K562 (cell line): ENCODE results near the gene KLHL22. TPM values are rescaled to one million over a fixed set of nuclear protein-coding genes. Genes with fewer than 3 reads are reported as not detected.

Experiments
- ATF3 ChIP-seq, 2 experiments: fragments of 450-650 bp in 1 of 2; sonication (generic) in 1 of 2; formaldehyde crosslinking in 1 of 2; IDR thresholded peaks in 1 of 2; conservative IDR thresholded peaks in 1 of 2; 2 replicates each; pipeline versions ENCODE4 v1.6.1 to v1.8.1; 2016 to 2023; ENCODE audit warnings: mild to moderate bottlenecking in 2 of 2, moderate library complexity in 2 of 2, inconsistent platforms in 1 of 2, missing genetic modification reagents in 1 of 2
- BMI1 ChIP-seq: fragments of 150-350 bp; IDR thresholded peaks from 2 replicates; pipeline ENCODE4 v1.6.1; 2014; ENCODE audit warnings: low read length
- CBX3 ChIP-seq, 2 experiments: IDR thresholded peaks; 1 replicate in 1 of 2; 2 replicates in 1 of 2; pipeline ENCODE4 v1.6.1; 2012; ENCODE audit warnings: inconsistent platforms in 2 of 2, low read length in 2 of 2, borderline replicate concordance in 1 of 2, control low read depth in 1 of 2
- DMBX1 ChIP-seq: fragments of 250-450 bp; sonication (Bioruptor Pico); IDR thresholded peaks from 2 replicates; pipeline ENCODE4 v1.8.0; 2022; ENCODE audit warnings: inconsistent platforms, mild to moderate bottlenecking, moderate library complexity, borderline replicate concordance
- ELF4 ChIP-seq: fragments of 450-650 bp; formaldehyde crosslinking; IDR thresholded peaks from 2 replicates; pipeline ENCODE4 v1.4.0; 2022; ENCODE audit warnings: missing genetic modification characterization
- HDAC2 ChIP-seq: fragments of 450-650 bp; IDR thresholded peaks from 2 replicates; pipeline ENCODE4 v1.6.1; 2016; ENCODE audit warnings: mild to moderate bottlenecking
- HNRNPUL1 ChIP-seq: fragments of 200-400 bp; formaldehyde crosslinking; IDR thresholded peaks from 2 replicates; pipeline ENCODE4 v1.6.1; 2017; ENCODE audit warnings: low read length
- ILF3 ChIP-seq: fragments of 450-650 bp; IDR thresholded peaks from 2 replicates; pipeline ENCODE4 v1.6.1; 2018; ENCODE audit warnings: antibody characterized with exemption, mild to moderate bottlenecking, moderate library complexity, borderline replicate concordance
- PHF8 ChIP-seq: fragments of 200-600 bp; sonication (generic); IDR thresholded peaks from 2 replicates; pipeline ENCODE4 v1.6.1; 2012; ENCODE audit warnings: mixed run types, mild to moderate bottlenecking, inconsistent platforms, low read length, moderate library complexity, borderline replicate concordance
- SAP30 ChIP-seq: fragments of 200-600 bp; sonication (generic); IDR thresholded peaks from 2 replicates; pipeline ENCODE4 v1.6.1; 2012; ENCODE audit warnings: borderline replicate concordance, low read depth, mild to moderate bottlenecking, moderate library complexity, low read length, control low read depth, inconsistent platforms; ENCODE audit not compliant: insufficient read depth, poor library complexity, severe bottlenecking
- SPI1 ChIP-seq: IDR thresholded peaks from 2 replicates; pipeline ENCODE4 v1.6.1; 2011; ENCODE audit warnings: low read depth, low read length, control low read depth, borderline replicate concordance
- SRSF7 ChIP-seq: fragments of 200-400 bp; formaldehyde crosslinking; optimal IDR thresholded peaks from 2 replicates; pipeline ENCODE3; 2017; ENCODE audit warnings: mild to moderate bottlenecking, low read depth, low read length
- THRB ChIP-seq: fragments of 450-650 bp; formaldehyde crosslinking; conservative IDR thresholded peaks from 2 replicates; pipeline ENCODE4 v1.4.0; 2022; ENCODE audit warnings: mild to moderate bottlenecking, missing genetic modification characterization
- ZEB2 ChIP-seq: fragments of 450-650 bp; IDR thresholded peaks from 2 replicates; pipeline ENCODE4 v1.6.1; 2016
- ZNF174 ChIP-seq: fragments of 250-450 bp; sonication (Bioruptor Pico); IDR thresholded peaks from 2 replicates; pipeline ENCODE4 v1.4.0; 2020; ENCODE audit warnings: mild to moderate bottlenecking
- ZNF263 ChIP-seq: sonication (generic); formaldehyde crosslinking; IDR thresholded peaks from 2 replicates; pipeline ENCODE4 v1.8.0; 2022; ENCODE audit warnings: mild to moderate bottlenecking, missing genetic modification reagents, borderline replicate concordance
- ZNF444 ChIP-seq: fragments of 250-450 bp; sonication (Bioruptor Pico); IDR thresholded peaks from 2 replicates; pipeline ENCODE4 v1.4.0; 2020; ENCODE audit warnings: mild to moderate bottlenecking, moderate library complexity
- ZNF583 ChIP-seq: fragments of 250-450 bp; sonication (Bioruptor Pico); IDR thresholded peaks from 2 replicates; pipeline ENCODE4 v1.4.0; 2020
- ZNF695 ChIP-seq: fragments of 450-650 bp; formaldehyde crosslinking; IDR thresholded peaks from 2 replicates; pipeline ENCODE4 v1.4.0; 2020; ENCODE audit warnings: mild to moderate bottlenecking, moderate library complexity
- polyA plus RNA-seq, 8 experiments: library from polyadenylated mRNA; depleted of rRNA in 4 of 8; stranded (reverse) in 5 of 8; unstranded in 3 of 8; fragments of >200 nt; fragmentation: Nextera tagmentation in 2 of 8; fragmentation: Illumina TruSeq in 1 of 8; extraction: Ambion mirVana in 2 of 8; extraction: Trizol in 1 of 8; gene quantifications; 2 replicates each; pipeline versions ENCODE4 v1.2.1 to v1.2.3, GENCODE V29; 2011 to 2014; ENCODE audit warnings: inconsistent platforms in 1 of 8, missing spikeins in 1 of 8
- total RNA-seq, 7 experiments: library from RNA; depleted of rRNA in 6 of 7; stranded (reverse); fragments of >200 nt in 6 of 7; fragmentation: Illumina TruSeq in 2 of 7; extraction: Trizol in 2 of 7; gene quantifications; 2 replicates each; pipeline versions ENCODE4 v1.2.1 to v1.2.3, GENCODE V29; 2011 to 2021; ENCODE audit warnings: low replicate concordance in 1 of 7
- TF ChIP-seq, protein P1 (sequence below): fragments of 250-450 bp; sonication (Bioruptor Pico); IDR thresholded peaks from 2 replicates; pipeline ENCODE4 v1.4.0; 2020; ENCODE audit warnings: mild to moderate bottlenecking, moderate library complexity
- TF ChIP-seq, protein P2 (sequence below): sonication (generic); formaldehyde crosslinking; IDR thresholded peaks from 2 replicates; pipeline ENCODE4 v1.8.1; 2023; ENCODE audit warnings: mild to moderate bottlenecking, missing genetic modification reagents

The KLHL22 gene
- total and polyA plus RNA-seq, 9 of the 15 experiments (the other 6 are each of a cell fraction or from before 2014, with no cell fraction given): 1.3 to 25.6 (median 15.2) TPM

- TF ChIP-seq ELF4 (CRISPR knock-in tag) (peak; percentile 97), ILF3 (no peak), CBX3 (IDR thresholded peaks at IDR 0.05; ENCODE audit: borderline replicate concordance in 1 of 2, low read length in 2 of 2) (peak in 1 of 2 experiments; percentile 72; a peak in 2 of 3 replicates), ATF3 (IDR thresholded peaks at IDR 0.05) (no peak), ATF3 (CRISPR knock-in tag; conservative IDR thresholded peaks at IDR 0.05) (peak; percentile 82), SRSF7 (peak; percentile 94), PHF8 (peak; percentile 100), ZNF695 (CRISPR knock-in tag) (no peak; the same call in 1 of the 2 replicates), DMBX1 (CRISPR knock-in tag) (peak; percentile 79), SPI1 (0 out of 2 replicates have a peak, but pooled peaks have one; percentile 34), SAP30 (peak; percentile 99), HNRNPUL1 (no peak), ZEB2 (no peak), BMI1 (0 out of 2 replicates have a peak, but pooled peaks have one; percentile 15), ZNF444 (CRISPR knock-in tag) (0 out of 2 replicates have a peak, but pooled peaks have one; percentile 71), HDAC2 (no peak), ZNF263 (CRISPR knock-in tag) (no peak), THRB (CRISPR knock-in tag) (peak; percentile 93), ZNF583 (CRISPR knock-in tag) (peak; percentile 61; the same call in 1 of the 2 replicates), ZNF174 (no peak)
- TF ChIP-seq, protein P1, sequence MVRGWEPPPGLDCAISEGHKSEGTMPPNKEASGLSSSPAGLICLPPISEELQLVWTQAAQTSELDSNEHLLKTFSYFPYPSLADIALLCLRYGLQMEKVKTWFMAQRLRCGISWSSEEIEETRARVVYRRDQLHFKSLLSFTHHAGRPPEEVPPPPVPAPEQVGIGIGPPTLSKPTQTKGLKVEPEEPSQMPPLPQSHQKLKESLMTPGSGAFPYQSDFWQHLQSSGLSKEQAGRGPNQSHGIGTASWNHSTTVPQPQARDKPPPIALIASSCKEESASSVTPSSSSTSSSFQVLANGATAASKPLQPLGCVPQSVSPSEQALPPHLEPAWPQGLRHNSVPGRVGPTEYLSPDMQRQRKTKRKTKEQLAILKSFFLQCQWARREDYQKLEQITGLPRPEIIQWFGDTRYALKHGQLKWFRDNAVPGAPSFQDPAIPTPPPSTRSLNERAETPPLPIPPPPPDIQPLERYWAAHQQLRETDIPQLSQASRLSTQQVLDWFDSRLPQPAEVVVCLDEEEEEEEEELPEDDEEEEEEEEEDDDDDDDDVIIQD (CRISPR knock-in tag): peak; percentile 87; the same call in 1 of the 2 replicates
- TF ChIP-seq, protein P2, sequence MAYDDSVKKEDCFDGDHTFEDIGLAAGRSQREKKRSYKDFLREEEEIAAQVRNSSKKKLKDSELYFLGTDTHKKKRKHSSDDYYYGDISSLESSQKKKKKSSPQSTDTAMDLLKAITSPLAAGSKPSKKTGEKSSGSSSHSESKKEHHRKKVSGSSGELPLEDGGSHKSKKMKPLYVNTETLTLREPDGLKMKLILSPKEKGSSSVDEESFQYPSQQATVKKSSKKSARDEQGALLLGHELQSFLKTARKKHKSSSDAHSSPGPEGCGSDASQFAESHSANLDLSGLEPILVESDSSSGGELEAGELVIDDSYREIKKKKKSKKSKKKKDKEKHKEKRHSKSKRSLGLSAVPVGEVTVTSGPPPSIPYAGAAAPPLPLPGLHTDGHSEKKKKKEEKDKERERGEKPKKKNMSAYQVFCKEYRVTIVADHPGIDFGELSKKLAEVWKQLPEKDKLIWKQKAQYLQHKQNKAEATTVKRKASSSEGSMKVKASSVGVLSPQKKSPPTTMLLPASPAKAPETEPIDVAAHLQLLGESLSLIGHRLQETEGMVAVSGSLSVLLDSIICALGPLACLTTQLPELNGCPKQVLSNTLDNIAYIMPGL: peak; percentile 96
Observed at GRCh38 chr22:20393705-20394476, 101.7 kb downstream of the KLHL22 start, which contains the start of gene ZNF74 (continued).
